Activated B cell treated with CpG ODN at 0.5 μM for 24 hours (primary cell): Measurements from ENCODE around the gene MAPK14. TPM values are rescaled to one million over a fixed set of nuclear protein-coding genes. Genes with fewer than 3 reads are reported as not detected.
A peak's percentile ranks its signal among the peaks of the same experiment; 100 is the strongest.
"Not testable (repeated sequence)": the region's sequence is repeated elsewhere in the genome, so short reads cannot be mapped to it uniquely, and the experiment has no call there.

ENCODE experiments used
- ATAC-seq: fragments of 200-7000 bp; cut with Tn5 transposase; one replicate; pipeline ENCODE4 v1.10.0; 2021; ENCODE audit warnings: low read depth, mild to moderate bottlenecking, moderate library complexity
- CTCF ChIA-PET: fragments of 350-600 bp; sonication (Branson Sonifier 250); formaldehyde crosslinking; loops from one replicate; lab custom pipeline; 2021; ENCODE audit warnings: antibody characterized with exemption; lab: Charles Lee
- POLR2A ChIA-PET: fragments of 350-600 bp; sonication (Branson Sonifier 250); formaldehyde crosslinking; loops from one replicate; lab custom pipeline; 2021; ENCODE audit warnings: antibody characterized with exemption; lab: Charles Lee
- DNase-seq: peaks from one replicate; pipeline ENCODE4 v3.0.0; 2022
- H3K27ac Mint-ChIP-seq: one replicate; pipeline ENCODE4 v1.8.0; 2020; ENCODE audit warnings: mixed read lengths
- H3K27me3 Mint-ChIP-seq: one replicate; pipeline ENCODE4 v1.8.0; 2021; ENCODE audit warnings: mixed read lengths
- H3K36me3 Mint-ChIP-seq: one replicate; pipeline ENCODE4 v1.8.0; 2021; ENCODE audit warnings: low read depth, mixed read lengths
- H3K4me1 Mint-ChIP-seq: one replicate; pipeline ENCODE4 v1.8.0; 2021; ENCODE audit warnings: mixed read lengths
- H3K4me3 Mint-ChIP-seq: one replicate; pipeline ENCODE4 v1.8.0; 2020; ENCODE audit warnings: mild to moderate bottlenecking, mixed read lengths
- H3K9me3 Mint-ChIP-seq: one replicate; pipeline ENCODE4 v1.8.0; 2020; ENCODE audit warnings: mixed read lengths
- intact Hi-C: fragments of 100-400 bp; cut with micrococcal nuclease; formaldehyde crosslinking; loops from one replicate; pipeline ENCODE4 v1.15.1; 2024
- total RNA-seq: library from RNA; stranded (reverse); gene quantifications from 2 replicates; pipeline ENCODE4 v1.2.3, GENCODE V29; 2022
- TF ChIP-seq, protein P1 (sequence below): fragments of 200-600 bp; IDR thresholded peaks from one replicate; pipeline ENCODE4 v1.8.0; 2022; ENCODE audit warnings: antibody characterized with exemption, mild to moderate bottlenecking

Gene MAPK14
- total RNA-seq, 1 donor from 2014 or later: 45.4 TPM

DNA sequence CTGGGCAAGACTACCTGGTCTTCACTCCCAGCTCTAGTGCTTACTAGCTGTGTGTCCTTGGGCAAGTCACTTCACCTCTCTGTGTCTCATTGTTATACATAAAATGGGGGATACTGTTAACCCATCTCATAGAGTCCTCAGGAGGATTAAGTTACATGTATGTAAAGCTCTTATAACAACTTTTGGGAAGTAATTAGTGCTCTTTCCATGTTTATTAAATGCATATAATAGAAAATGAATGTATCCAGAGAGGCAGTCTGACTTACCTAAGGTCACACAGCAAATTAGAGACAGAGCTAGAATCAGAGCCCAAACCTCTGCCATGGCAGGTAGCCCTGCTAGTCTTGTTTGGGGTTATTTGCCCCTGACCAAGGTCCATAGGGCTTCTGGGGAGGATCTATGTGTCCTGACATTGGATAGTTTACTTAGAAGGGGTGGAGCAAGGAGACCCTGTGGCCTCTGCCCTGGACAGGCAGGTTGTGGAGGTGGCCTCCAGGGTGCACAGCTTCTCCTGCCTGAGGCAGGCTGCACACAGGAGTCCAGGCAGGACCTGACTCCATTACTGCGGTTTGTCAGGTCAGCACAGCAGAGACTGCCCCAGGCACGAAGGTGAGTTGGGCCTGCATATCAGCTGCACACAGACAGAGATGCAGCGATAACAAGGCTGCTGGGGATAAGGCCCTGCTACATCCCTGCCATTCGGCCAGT, 94.3 kb downstream of the MAPK14 start:
- Mint-ChIP-seq H3K4me1 (peaks cover 85% of the 10 kb centered on the region), H3K9me3 (no peaks in the 10 kb centered on the region), H3K36me3 (no peaks in the 10 kb centered on the region), H3K4me3 (peak overlapping the region; percentile 80), H3K27ac (peak overlapping the region; percentile 97), H3K27me3 (no peaks in the 10 kb centered on the region)
- intact Hi-C loops: loop anchor here (2.0 kb wide), 1 partner anchor 181 kb away; no protein-coding TSS in a partner anchor
- TF ChIP-seq, protein P1, sequence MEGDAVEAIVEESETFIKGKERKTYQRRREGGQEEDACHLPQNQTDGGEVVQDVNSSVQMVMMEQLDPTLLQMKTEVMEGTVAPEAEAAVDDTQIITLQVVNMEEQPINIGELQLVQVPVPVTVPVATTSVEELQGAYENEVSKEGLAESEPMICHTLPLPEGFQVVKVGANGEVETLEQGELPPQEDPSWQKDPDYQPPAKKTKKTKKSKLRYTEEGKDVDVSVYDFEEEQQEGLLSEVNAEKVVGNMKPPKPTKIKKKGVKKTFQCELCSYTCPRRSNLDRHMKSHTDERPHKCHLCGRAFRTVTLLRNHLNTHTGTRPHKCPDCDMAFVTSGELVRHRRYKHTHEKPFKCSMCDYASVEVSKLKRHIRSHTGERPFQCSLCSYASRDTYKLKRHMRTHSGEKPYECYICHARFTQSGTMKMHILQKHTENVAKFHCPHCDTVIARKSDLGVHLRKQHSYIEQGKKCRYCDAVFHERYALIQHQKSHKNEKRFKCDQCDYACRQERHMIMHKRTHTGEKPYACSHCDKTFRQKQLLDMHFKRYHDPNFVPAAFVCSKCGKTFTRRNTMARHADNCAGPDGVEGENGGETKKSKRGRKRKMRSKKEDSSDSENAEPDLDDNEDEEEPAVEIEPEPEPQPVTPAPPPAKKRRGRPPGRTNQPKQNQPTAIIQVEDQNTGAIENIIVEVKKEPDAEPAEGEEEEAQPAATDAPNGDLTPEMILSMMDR: no peak
- DNase-seq (no peak), ATAC-seq (no peak)
- CTCF ChIA-PET: interaction anchor here (0.5 to 2.8 kb wide), 11 partner anchors 8 to 661 kb away, joined by 3 to 24 read pairs (median 5); partner anchors contain the start of genes MAPK13 and MAPK14
- POLR2A ChIA-PET: interaction anchor here (0.9 to 3.0 kb wide), 8 partner anchors 9 to 94 kb away, joined by 3 to 46 read pairs (median 12); partner anchors contain the start of genes BRPF3, MAPK13 and MAPK14

DNA sequence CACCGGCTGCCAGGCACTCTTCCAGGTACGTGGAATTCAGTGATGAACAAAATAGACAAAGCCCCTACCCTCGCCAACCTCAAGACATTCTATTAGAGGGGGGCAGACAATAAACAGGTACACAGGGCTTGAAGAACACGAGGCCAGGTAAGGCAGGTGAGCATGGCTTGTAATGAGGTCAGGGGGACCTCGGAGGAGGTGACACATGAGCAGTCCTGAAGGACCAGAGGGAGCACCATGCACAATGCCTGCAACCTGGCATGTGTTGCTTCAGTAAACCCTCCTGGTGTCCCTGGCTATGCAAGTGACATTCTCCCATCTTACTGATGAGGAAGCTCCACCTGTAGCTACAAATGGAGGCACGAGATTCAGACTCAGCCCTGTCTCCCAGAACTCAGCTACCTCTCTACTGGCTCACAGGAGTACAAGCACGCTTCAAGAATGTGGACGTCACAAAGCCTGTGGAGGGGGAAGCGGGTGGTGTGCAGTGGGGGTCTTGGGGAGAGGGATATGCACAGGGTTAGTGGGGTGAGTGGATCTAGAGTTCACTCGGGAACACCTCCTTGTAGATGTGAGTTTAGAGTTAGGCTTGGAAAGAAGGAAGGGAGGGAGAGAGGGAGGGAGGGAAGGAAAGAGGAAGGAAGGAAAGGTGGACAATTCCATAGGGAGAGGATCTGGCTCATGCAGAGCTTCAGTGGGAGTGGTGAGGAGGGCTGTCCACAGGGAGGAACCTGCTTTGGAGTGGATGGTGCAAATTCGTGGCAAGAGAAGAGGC, 95.1 kb downstream of the MAPK14 start:
- H3K4me3 Mint-ChIP-seq: no peak overlapping the region
- H3K4me1 Mint-ChIP-seq: peaks cover 81% of the 10 kb centered on the region
- DNase-seq (no peak), ATAC-seq (no peak)
- H3K27ac Mint-ChIP-seq: peak overlapping the region; percentile 97
- ChIA-PET CTCF (interaction anchor here (1.4 to 2.8 kb wide), 6 partner anchors 9 to 238 kb away, joined by 3 to 24 read pairs (median 10); partner anchors contain the start of gene MAPK14), POLR2A (interaction anchor here (0.8 to 3.0 kb wide), 4 partner anchors 8 to 75 kb away, joined by 3 to 46 read pairs (median 4); partner anchors contain the start of gene MAPK13)
- TF ChIP-seq, protein P1: no peak
- H3K27me3 Mint-ChIP-seq: no peaks in the 10 kb centered on the region
- intact Hi-C loops: loop anchor here (1.0 kb wide), 3 partner anchors 9 to 74 kb away; partner anchors contain the start of gene BRPF3
- no peaks in the 10 kb centered on the region for H3K9me3 Mint-ChIP-seq
- no peaks in the 10 kb centered on the region for H3K36me3 Mint-ChIP-seq

DNA sequence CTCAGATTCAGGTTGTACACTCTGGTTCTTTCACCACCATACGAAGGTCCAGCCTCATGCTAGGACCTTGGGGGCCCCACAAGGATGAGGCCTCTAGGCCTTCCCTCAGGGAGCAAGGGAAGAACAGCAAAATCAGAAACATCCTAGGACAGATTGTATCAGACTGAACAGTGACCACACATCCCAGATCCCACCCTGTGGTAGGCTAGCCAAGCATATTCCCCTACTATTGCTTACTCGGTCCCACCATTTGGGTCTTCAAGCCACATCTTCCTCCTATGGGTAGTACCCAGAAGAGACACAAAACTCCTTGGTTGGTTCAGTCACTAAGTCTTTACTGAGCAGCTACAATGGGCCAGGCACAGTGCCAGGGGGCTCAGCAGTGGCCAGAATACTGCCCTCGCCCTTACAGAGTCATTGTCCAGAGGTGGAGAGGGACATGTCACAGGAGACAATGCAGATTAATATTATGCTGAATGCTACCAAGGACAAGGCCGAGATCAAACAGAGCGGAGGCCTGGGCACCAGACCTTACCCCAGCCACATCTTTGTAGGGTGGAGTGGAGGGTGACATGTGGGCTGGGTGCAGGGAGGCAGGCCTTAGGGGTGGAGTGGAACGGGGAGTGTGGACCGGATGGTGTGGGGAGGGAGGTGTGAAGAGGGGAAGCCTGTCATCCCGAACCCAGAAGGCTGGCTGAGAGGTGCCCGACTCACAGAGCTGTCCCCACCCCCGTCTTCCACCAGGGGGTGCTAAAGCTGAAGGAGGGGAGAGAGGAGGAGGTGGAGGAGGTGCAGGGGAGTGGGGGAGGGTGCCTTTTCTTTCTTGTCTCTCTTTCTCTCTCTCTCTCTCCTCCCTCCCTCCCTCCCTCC, 95.9 kb downstream of the MAPK14 start:
- TF ChIP-seq, protein P1: no peak
- DNase-seq: peak; percentile 72
- Mint-ChIP-seq H3K4me3 (peak overlapping the region; percentile 41), H3K27me3 (no peaks in the 10 kb centered on the region), H3K36me3 (no peaks in the 10 kb centered on the region), H3K9me3 (no peaks in the 10 kb centered on the region), H3K4me1 (peaks cover 73% of the 10 kb centered on the region), H3K27ac (peak overlapping the region; percentile 86)
- CTCF ChIA-PET: interaction anchor here (0.6 to 1.6 kb wide), 9 partner anchors 8 to 456 kb away, joined by 3 to 15 read pairs (median 3); no protein-coding TSS in a partner anchor
- intact Hi-C loops: loop anchor here (1.0 kb wide), 4 partner anchors 8 to 237 kb away; partner anchors contain the start of gene BRPF3
- POLR2A ChIA-PET: interaction anchor here (0.6 to 1.2 kb wide), 8 partner anchors 13 to 862 kb away, joined by 3 to 17 read pairs (median 4); partner anchors contain the start of genes BRPF3 and MTCH1
- ATAC-seq: peak; percentile 73

DNA sequence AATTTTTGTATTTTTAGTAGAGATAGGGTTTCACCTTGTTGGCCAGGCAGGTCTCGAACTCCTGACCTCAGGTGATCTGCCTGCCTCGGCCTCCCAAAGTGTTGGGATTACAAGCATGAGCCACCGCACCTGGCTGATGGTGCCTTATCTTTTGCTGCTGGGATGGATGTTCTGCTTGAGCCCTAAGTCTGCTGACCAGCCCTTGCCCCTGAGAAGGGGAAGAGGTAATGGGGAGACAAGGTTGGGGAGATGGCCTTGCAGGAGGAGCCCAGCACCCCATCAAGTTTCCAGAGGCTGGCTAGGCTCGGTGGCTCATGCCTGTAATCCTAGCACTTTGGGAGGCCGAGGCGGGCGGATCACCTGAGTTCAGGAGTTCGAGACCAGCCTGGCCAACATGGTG, 96.7 kb downstream of the MAPK14 start:
- ChIA-PET POLR2A (interaction anchor here (0.6 to 1.1 kb wide), 3 partner anchors 12 to 472 kb away, joined by 3 to 17 read pairs (median 8); partner anchors contain the start of gene BRPF3), CTCF (interaction anchor here (0.6 to 1.8 kb wide), 9 partner anchors 11 to 455 kb away, joined by 3 to 15 read pairs (median 3); no protein-coding TSS in a partner anchor)
- not testable (repeated sequence) for H3K36me3 Mint-ChIP-seq, H3K9me3 Mint-ChIP-seq, DNase-seq, H3K27me3 Mint-ChIP-seq, ATAC-seq, H3K27ac Mint-ChIP-seq
- intact Hi-C loops: loop anchor here (1.0 kb wide), 1 partner anchor 236 kb away; no protein-coding TSS in a partner anchor
- H3K4me1 Mint-ChIP-seq: peaks cover 64% of the 10 kb centered on the region
- peak overlapping the region; percentile 11 for H3K4me3 Mint-ChIP-seq
